ENCODE data around the gene CAV3. TPM values are rescaled to one million over a fixed set of nuclear protein-coding genes. Genes with fewer than 3 reads are reported as not detected.
A peak's percentile ranks its signal among the peaks of the same experiment; 100 is the strongest.

Gene CAV3
- polyA plus RNA-seq, 3 donors: not detected

GRCh38 chr3:8712045-8712907 is 21.3 kb upstream of the CAV3 start:
- Histone ChIP-seq H2AFZ (ENCODE audit: insufficient read depth, low read depth, low read length, poor library complexity, severe bottlenecking) (no peak overlapping the region), H3K4me2 (replicated peaks; ENCODE audit: extremely low read depth, low read length, poor library complexity, severe bottlenecking) (no peak overlapping the region), H3K9ac (ENCODE audit: insufficient read depth, low read length, poor library complexity, severe bottlenecking) (no peak overlapping the region), H3K27me3 (ENCODE audit: control insufficient read depth in 2 of 2, insufficient read depth in 2 of 2, low read length in 2 of 2) (no peaks in the 10 kb centered on the region), H3K79me2 (ENCODE audit: insufficient read depth, low read length) (no peaks in the 10 kb centered on the region), H3K4me3 (replicated peaks in 1 of 3; ENCODE audit: low read depth in 2 of 3, low read length in 3 of 3) (no peak overlapping the region), H3K27ac (ENCODE audit: low read depth in 1 of 2, low read length in 2 of 2) (no peak overlapping the region), H3K36me3 (replicated peaks in 1 of 2; ENCODE audit: control insufficient read depth in 1 of 2, insufficient read depth in 2 of 2, low read length in 2 of 2) (no peaks in the 10 kb centered on the region), H3K4me1 (ENCODE audit: control insufficient read depth in 1 of 2, insufficient read depth in 2 of 2, low read length in 2 of 2) (no peaks in the 10 kb centered on the region), H3K9me3 (replicated peaks in 1 of 2; ENCODE audit: control insufficient read depth in 1 of 2, insufficient read depth in 1 of 2, low read length in 2 of 2) (no peaks in the 10 kb centered on the region), H4K20me1 (ENCODE audit: insufficient read depth, low read length) (no peaks in the 10 kb centered on the region)
- Mint-ChIP-seq H3K9me3 (peaks cover 2 to 8% (median 6%) of the 10 kb centered on the region in 7 donors), H3K27me3 (ENCODE audit: low read depth in 3 of 3) (peaks cover 2 to 4% (median 3%) of the 10 kb centered on the region in 3 donors), H3K27ac (peak overlapping the region in 1 of 7 donors; percentile 9), H3K4me1 (no peaks in the 10 kb centered on the region), H3K4me3 (no peak overlapping the region), H3K36me3 (no peaks in the 10 kb centered on the region)
- intact Hi-C loops (cut with micrococcal nuclease): no loop called here
- no peak for DNase-seq
- WGBS (ENCODE audit: insufficient coverage): 42% methylated on average over 2 of the region's 9 CpGs
- TF ChIP-seq, protein P1, sequence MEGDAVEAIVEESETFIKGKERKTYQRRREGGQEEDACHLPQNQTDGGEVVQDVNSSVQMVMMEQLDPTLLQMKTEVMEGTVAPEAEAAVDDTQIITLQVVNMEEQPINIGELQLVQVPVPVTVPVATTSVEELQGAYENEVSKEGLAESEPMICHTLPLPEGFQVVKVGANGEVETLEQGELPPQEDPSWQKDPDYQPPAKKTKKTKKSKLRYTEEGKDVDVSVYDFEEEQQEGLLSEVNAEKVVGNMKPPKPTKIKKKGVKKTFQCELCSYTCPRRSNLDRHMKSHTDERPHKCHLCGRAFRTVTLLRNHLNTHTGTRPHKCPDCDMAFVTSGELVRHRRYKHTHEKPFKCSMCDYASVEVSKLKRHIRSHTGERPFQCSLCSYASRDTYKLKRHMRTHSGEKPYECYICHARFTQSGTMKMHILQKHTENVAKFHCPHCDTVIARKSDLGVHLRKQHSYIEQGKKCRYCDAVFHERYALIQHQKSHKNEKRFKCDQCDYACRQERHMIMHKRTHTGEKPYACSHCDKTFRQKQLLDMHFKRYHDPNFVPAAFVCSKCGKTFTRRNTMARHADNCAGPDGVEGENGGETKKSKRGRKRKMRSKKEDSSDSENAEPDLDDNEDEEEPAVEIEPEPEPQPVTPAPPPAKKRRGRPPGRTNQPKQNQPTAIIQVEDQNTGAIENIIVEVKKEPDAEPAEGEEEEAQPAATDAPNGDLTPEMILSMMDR (IDR thresholded peaks at IDR 0.05): no peak

GRCh38 chr3:8712908-8713255 is 20.7 kb upstream of the CAV3 start:
- TF ChIP-seq, protein P1 (IDR thresholded peaks at IDR 0.05): no peak
- no peaks in the 10 kb centered on the region for H3K4me1 Mint-ChIP-seq
- Histone ChIP-seq H3K27me3 (ENCODE audit: control insufficient read depth in 2 of 2, insufficient read depth in 2 of 2, low read length in 2 of 2) (no peaks in the 10 kb centered on the region), H3K4me2 (replicated peaks; ENCODE audit: extremely low read depth, low read length, poor library complexity, severe bottlenecking) (no peak overlapping the region), H3K27ac (ENCODE audit: low read depth in 1 of 2, low read length in 2 of 2) (no peak overlapping the region), H2AFZ (ENCODE audit: insufficient read depth, low read depth, low read length, poor library complexity, severe bottlenecking) (no peak overlapping the region), H3K36me3 (replicated peaks in 1 of 2; ENCODE audit: control insufficient read depth in 1 of 2, insufficient read depth in 2 of 2, low read length in 2 of 2) (no peaks in the 10 kb centered on the region), H4K20me1 (ENCODE audit: insufficient read depth, low read length) (no peaks in the 10 kb centered on the region), H3K79me2 (ENCODE audit: insufficient read depth, low read length) (no peaks in the 10 kb centered on the region), H3K4me1 (ENCODE audit: control insufficient read depth in 1 of 2, insufficient read depth in 2 of 2, low read length in 2 of 2) (no peaks in the 10 kb centered on the region), H3K4me3 (replicated peaks in 1 of 3; ENCODE audit: low read depth in 2 of 3, low read length in 3 of 3) (no peak overlapping the region), H3K9ac (ENCODE audit: insufficient read depth, low read length, poor library complexity, severe bottlenecking) (no peak overlapping the region), H3K9me3 (replicated peaks in 1 of 2; ENCODE audit: control insufficient read depth in 1 of 2, insufficient read depth in 1 of 2, low read length in 2 of 2) (no peaks in the 10 kb centered on the region)
- intact Hi-C loops (cut with micrococcal nuclease): no loop called here
- WGBS (ENCODE audit: insufficient coverage): 75% methylated on average over 2 of the region's 2 CpGs
- H3K36me3 Mint-ChIP-seq: no peaks in the 10 kb centered on the region
- DNase-seq: no peak
- H3K9me3 Mint-ChIP-seq: peaks cover 2 to 7% (median 6%) of the 10 kb centered on the region in 7 donors
- H3K27me3 Mint-ChIP-seq (ENCODE audit: low read depth in 3 of 3): peaks cover 2 to 4% (median 3%) of the 10 kb centered on the region in 3 donors
- H3K27ac Mint-ChIP-seq: no peak overlapping the region
- H3K4me3 Mint-ChIP-seq: no peak overlapping the region

Measured in CD14-positive monocyte (primary cell).